GM06990 (cell line): Measurements from ENCODE around the gene KANK4.

Experiments
- DNase-seq: peaks from one replicate; pipeline ENCODE4 v3.0.0-alpha.2; 2011; ENCODE audit not compliant: insufficient read length; ENCODE audit errors: extremely low read depth
- H3K27me3 ChIP-seq: replicated peaks from 2 replicates; pipeline ENCODE4 v1.6.0; 2011; ENCODE audit warnings: low read length; ENCODE audit not compliant: control insufficient read depth, insufficient read depth
- H3K36me3 ChIP-seq: 2 replicates; pipeline ENCODE4 v1.5.1; 2011; ENCODE audit warnings: low read length; ENCODE audit not compliant: control insufficient read depth, insufficient read depth
- H3K4me3 ChIP-seq: replicated peaks from 2 replicates; pipeline ENCODE4 v1.5.1; 2011; ENCODE audit warnings: low read depth, mild to moderate bottlenecking, control low read depth, low read length
- CTCF ChIP-seq: IDR thresholded peaks from 2 replicates; pipeline ENCODE4 v1.5.1; 2011; ENCODE audit warnings: low read length, control low read depth, mild to moderate bottlenecking, inconsistent platforms; ENCODE audit not compliant: insufficient read depth, poor library complexity, severe bottlenecking

The KANK4 gene

GRCh38 chr1:62196086-62196690, 123.0 kb downstream of the KANK4 start:
- no peak overlapping the region for H3K4me3 ChIP-seq
- TF ChIP-seq CTCF: no peak
- DNase-seq: no peak

DNA sequence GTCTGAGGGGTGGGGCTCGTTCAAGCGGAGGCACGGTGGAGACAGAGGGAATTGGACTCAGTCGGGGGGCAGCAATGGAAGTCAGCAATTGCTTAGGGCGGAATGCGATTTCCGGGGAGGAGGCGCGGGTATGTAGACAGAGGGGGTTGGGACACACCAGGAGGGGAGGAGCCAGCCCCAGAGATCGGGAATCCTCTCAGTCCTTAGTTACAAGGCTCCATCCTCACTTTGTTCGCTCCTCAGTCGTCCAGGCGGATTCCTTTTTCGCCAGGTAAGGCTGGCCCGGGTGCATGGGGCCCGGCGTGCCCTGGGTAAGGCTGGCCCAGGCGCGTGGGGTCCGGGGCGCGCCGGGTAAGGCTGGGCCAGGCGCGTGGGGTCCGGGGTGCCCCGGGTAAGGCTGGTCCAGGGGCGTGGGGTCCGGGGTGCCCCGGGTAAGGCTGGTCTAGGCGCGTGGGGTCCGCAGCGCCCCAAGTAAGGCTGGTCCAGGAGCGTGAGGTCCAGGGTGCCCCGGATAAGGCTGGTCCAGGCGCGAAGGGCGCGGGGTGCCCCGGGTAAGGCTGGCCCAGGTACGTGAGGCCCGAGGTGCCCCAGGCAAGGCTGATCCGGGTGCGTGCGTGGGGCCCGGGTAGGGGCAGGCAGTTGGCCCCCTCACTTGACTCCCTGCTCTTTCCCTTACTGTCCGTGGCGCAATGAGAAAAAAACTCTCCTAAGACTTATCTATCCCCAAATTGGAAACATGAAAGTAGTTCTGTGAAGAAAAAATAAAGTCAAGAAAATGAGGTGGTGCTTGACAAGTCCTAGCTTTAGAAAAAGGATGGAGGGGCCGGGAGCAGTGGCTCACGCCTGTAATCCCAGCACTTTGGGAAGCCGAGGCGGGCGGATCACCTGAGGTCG, 124.3 kb downstream of the KANK4 start, which contains the start of gene L1TD1:
TSS of gene L1TD1 (plus strand) at position 199 of the 894 bp plus-strand sequence. CDS start 11,780 bp downstream, outside the sequence.
- H3K36me3 ChIP-seq: no peaks in the 10 kb centered on the region
- no peak for TF ChIP-seq CTCF
- no peaks in the 10 kb centered on the region for H3K27me3 ChIP-seq
- H3K4me3 ChIP-seq: no peak within 1 kb of the TSS
- DNase-seq: no peak

More at GRCh38 chr1:62196086-62196690, 123.0 kb downstream of the KANK4 start:
- H3K27me3 ChIP-seq: no peaks in the 10 kb centered on the region
- no peaks in the 10 kb centered on the region for H3K36me3 ChIP-seq

DNA sequence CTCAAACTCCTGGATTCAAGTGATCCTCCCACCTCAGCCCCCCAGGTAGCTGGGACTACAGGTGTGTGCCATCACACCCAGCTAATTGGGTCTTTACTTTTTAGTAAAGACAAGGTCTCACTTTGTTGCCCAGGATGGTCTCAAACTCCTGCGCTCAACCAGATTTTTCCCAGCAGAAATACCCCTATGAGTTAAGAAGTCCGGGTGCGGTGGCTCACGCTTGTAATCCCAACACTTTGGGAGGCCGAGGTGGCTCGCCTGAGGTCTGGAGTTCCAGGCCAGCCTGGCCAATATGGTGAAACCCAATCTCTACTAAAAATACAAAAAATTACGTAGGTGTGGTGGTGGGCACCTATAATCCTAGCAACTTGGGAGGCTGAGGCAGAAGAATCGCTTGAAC, 131.1 kb downstream of the KANK4 start:
- TF ChIP-seq CTCF: no peak
- Histone ChIP-seq H3K27me3 (no peaks in the 10 kb centered on the region), H3K36me3 (no peaks in the 10 kb centered on the region), H3K4me3 (no peak overlapping the region)
- no peak for DNase-seq

GRCh38 chr1:62187548-62187947, 131.7 kb downstream of the KANK4 start:
- H3K27me3 ChIP-seq: no peaks in the 10 kb centered on the region
- no peak for TF ChIP-seq CTCF

More at GRCh38 chr1:62187548-62187947, 131.7 kb downstream of the KANK4 start:
- no peaks in the 10 kb centered on the region for H3K36me3 ChIP-seq
- no peak overlapping the region for H3K4me3 ChIP-seq
- no peak for DNase-seq
